Astrocyte (in vitro differentiated cells and primary cell): ENCODE results near the gene C22orf31. TPM values are rescaled to one million over a fixed set of nuclear protein-coding genes. Genes with fewer than 3 reads are reported as not detected.

Experiments used
- DNase-seq: peaks from one replicate; pipeline ENCODE4 v3.0.0-alpha.2; 2010; ENCODE audit warnings: low read depth
- FAIRE-seq: peaks from 2 replicates; lab custom pipeline; 2011; peaks lifted over from hg19 to GRCh38; lab: Jason Lieb, UNC
- H2AFZ ChIP-seq: 2 replicates; pipeline ENCODE4 v1.6.0; 2012; ENCODE audit warnings: low read depth, low read length, inconsistent platforms
- H3K27ac ChIP-seq: 2 replicates; pipeline ENCODE4 v1.5.1; 2011; ENCODE audit warnings: low read depth, low read length, inconsistent platforms
- H3K27me3 ChIP-seq: 2 replicates; pipeline ENCODE4 v1.6.0; 2011; ENCODE audit warnings: low read length, inconsistent platforms; ENCODE audit not compliant: insufficient read depth
- H3K36me3 ChIP-seq: 2 replicates; pipeline ENCODE4 v1.5.1; 2011; ENCODE audit warnings: low read length, inconsistent platforms; ENCODE audit not compliant: insufficient read depth
- H3K4me1 ChIP-seq: 2 replicates; pipeline ENCODE4 v1.5.1; 2011; ENCODE audit warnings: low read length, inconsistent platforms; ENCODE audit not compliant: insufficient read depth
- H3K4me2 ChIP-seq: 2 replicates; pipeline ENCODE4 v1.6.0; 2012; ENCODE audit warnings: low read length, inconsistent platforms
- H3K4me3 ChIP-seq: 2 replicates; pipeline ENCODE4 v1.5.1; 2011; ENCODE audit warnings: low read depth, mild to moderate bottlenecking, low read length, inconsistent platforms; ENCODE audit not compliant: insufficient read depth
- H3K79me2 ChIP-seq: 2 replicates; pipeline ENCODE4 v1.6.0; 2012; ENCODE audit warnings: mild to moderate bottlenecking, low read length, inconsistent platforms; ENCODE audit not compliant: insufficient read depth
- H3K9ac ChIP-seq: 2 replicates; pipeline ENCODE4 v1.6.0; 2012; ENCODE audit warnings: mild to moderate bottlenecking, low read length, inconsistent platforms
- H3K9me3 ChIP-seq: 2 replicates; pipeline ENCODE4 v1.5.1; 2012; ENCODE audit warnings: low read depth, mild to moderate bottlenecking, low read length, inconsistent platforms; ENCODE audit not compliant: insufficient read depth
- H4K20me1 ChIP-seq: 2 replicates; pipeline ENCODE4 v1.6.0; 2012; ENCODE audit warnings: low read length, inconsistent platforms; ENCODE audit not compliant: insufficient read depth
- H3K27ac Mint-ChIP-seq: one replicate; pipeline ENCODE4 v1.8.0; 2021; ENCODE audit warnings: mild to moderate bottlenecking, mixed read lengths; ENCODE audit not compliant: unreplicated experiment
- H3K27me3 Mint-ChIP-seq: one replicate; pipeline ENCODE4 v1.8.0; 2021; ENCODE audit warnings: low read depth, mixed read lengths; ENCODE audit not compliant: unreplicated experiment
- H3K36me3 Mint-ChIP-seq: one replicate; pipeline ENCODE4 v1.8.0; 2021; ENCODE audit warnings: low read depth, mixed read lengths; ENCODE audit not compliant: unreplicated experiment
- H3K4me1 Mint-ChIP-seq: one replicate; pipeline ENCODE4 v1.8.0; 2021; ENCODE audit warnings: low read depth, mixed read lengths; ENCODE audit not compliant: unreplicated experiment
- H3K4me3 Mint-ChIP-seq: one replicate; pipeline ENCODE4 v1.8.0; 2021; ENCODE audit warnings: mild to moderate bottlenecking, moderate library complexity, mixed read lengths; ENCODE audit not compliant: unreplicated experiment
- H3K9me3 Mint-ChIP-seq: one replicate; pipeline ENCODE4 v1.8.0; 2021; ENCODE audit warnings: mild to moderate bottlenecking, mixed read lengths; ENCODE audit not compliant: unreplicated experiment
- EZH2 ChIP-seq: IDR thresholded peaks from 2 replicates; pipeline ENCODE4 v1.6.1; 2012; ENCODE audit warnings: mild to moderate bottlenecking, low read length, inconsistent platforms; ENCODE audit not compliant: insufficient read depth
- total RNA-seq: library from RNA; stranded (reverse); gene quantifications from 2 replicates; pipeline ENCODE4 v1.2.1, GENCODE V29; 2021
- TF ChIP-seq, protein P1 (sequence below): IDR thresholded peaks from 2 replicates; pipeline ENCODE4 v1.5.1; 2011; ENCODE audit warnings: low read depth, mild to moderate bottlenecking, inconsistent platforms, low read length, moderate library complexity; ENCODE audit not compliant: insufficient read depth

The C22orf31 gene
- total RNA-seq, 1 donor from 2014 or later: not detected

DNA sequence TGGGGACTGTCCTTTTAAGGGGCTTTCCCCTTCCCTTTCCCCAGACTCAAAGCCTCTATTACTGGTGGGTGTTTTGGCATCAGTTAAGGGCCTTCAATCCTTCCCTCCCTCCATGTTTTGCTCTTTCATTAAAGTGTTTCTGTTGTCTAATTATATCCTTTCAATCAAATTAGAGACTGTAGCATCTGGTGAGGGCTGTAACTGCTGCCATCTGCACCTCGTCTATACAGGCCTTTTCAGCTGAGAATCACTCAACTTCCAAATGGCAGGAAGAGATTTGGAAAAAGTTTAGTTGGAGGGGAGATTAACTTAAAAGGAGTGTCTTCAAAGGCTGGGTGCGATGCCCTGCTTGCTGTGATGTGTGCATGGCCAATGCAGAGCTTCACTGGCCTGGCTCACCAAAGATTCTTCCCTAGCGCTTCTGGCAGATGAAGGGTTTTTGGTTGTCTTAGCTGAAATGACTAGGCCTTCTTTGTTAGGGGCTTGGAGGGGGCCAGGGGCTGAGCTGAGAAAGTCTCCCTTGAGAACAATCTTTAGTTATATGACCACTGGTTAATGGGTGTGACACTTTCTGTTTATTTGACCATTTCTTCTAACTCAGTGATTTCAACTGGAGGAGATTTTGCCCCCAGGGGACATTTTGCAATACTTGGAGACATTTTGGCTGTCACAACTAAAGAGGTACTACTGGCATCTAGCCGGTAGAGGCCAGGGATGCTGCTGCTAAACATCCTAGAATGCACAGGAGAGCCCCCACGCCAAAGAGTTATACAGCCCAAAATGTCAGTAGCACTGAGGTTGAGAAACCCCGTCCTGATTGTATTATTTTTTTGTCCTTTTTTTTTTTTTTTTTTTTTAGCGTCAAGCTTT lies 18.7 kb upstream of the C22orf31 start:
- Histone ChIP-seq H3K36me3 (no peaks in the 10 kb centered on the region), H3K79me2 (no peaks in the 10 kb centered on the region), H4K20me1 (no peaks in the 10 kb centered on the region), H3K4me1 (no peaks in the 10 kb centered on the region), H2AFZ (no peak overlapping the region), H3K4me3 (no peak overlapping the region), H3K4me2 (no peak overlapping the region), H3K9ac (no peak overlapping the region), H3K27ac (no peak overlapping the region), H3K9me3 (no peaks in the 10 kb centered on the region), H3K27me3 (no peaks in the 10 kb centered on the region)
- Mint-ChIP-seq H3K27me3 (no peaks in the 10 kb centered on the region), H3K27ac (no peak overlapping the region), H3K4me1 (peaks cover 8% of the 10 kb centered on the region), H3K36me3 (no peaks in the 10 kb centered on the region), H3K4me3 (no peak overlapping the region), H3K9me3 (no peaks in the 10 kb centered on the region)
- FAIRE-seq: no peak
- no peak for DNase-seq
- TF ChIP-seq, protein P1, sequence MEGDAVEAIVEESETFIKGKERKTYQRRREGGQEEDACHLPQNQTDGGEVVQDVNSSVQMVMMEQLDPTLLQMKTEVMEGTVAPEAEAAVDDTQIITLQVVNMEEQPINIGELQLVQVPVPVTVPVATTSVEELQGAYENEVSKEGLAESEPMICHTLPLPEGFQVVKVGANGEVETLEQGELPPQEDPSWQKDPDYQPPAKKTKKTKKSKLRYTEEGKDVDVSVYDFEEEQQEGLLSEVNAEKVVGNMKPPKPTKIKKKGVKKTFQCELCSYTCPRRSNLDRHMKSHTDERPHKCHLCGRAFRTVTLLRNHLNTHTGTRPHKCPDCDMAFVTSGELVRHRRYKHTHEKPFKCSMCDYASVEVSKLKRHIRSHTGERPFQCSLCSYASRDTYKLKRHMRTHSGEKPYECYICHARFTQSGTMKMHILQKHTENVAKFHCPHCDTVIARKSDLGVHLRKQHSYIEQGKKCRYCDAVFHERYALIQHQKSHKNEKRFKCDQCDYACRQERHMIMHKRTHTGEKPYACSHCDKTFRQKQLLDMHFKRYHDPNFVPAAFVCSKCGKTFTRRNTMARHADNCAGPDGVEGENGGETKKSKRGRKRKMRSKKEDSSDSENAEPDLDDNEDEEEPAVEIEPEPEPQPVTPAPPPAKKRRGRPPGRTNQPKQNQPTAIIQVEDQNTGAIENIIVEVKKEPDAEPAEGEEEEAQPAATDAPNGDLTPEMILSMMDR: no peak

- TF ChIP-seq, protein P1: no peak
- TF ChIP-seq EZH2: no peak
- peak; percentile 21 for DNase-seq
- H3K4me3 Mint-ChIP-seq: no peak overlapping the region
- H2AFZ ChIP-seq: no peak overlapping the region
- no peak overlapping the region for H3K9ac ChIP-seq
- no peaks in the 10 kb centered on the region for H4K20me1 ChIP-seq
- no peak for FAIRE-seq
- no peaks in the 10 kb centered on the region for H3K4me1 ChIP-seq
- no peaks in the 10 kb centered on the region for H3K79me2 ChIP-seq
- H3K27me3 Mint-ChIP-seq: peaks cover 3% of the 10 kb centered on the region
- H3K4me1 Mint-ChIP-seq: peaks cover 8% of the 10 kb centered on the region
- no peaks in the 10 kb centered on the region for H3K9me3 ChIP-seq
- H3K27ac ChIP-seq: no peak overlapping the region
- H3K4me3 ChIP-seq: no peak overlapping the region
- no peaks in the 10 kb centered on the region for H3K36me3 Mint-ChIP-seq
- H3K27me3 ChIP-seq: peaks cover 2% of the 10 kb centered on the region
- H3K9me3 Mint-ChIP-seq: no peaks in the 10 kb centered on the region
- no peak overlapping the region for H3K4me2 ChIP-seq
- no peaks in the 10 kb centered on the region for H3K36me3 ChIP-seq
- H3K27ac Mint-ChIP-seq: no peak overlapping the region
Measured at GRCh38 chr22:29079218-29079901, 17.7 kb upstream of the C22orf31 start.

DNA sequence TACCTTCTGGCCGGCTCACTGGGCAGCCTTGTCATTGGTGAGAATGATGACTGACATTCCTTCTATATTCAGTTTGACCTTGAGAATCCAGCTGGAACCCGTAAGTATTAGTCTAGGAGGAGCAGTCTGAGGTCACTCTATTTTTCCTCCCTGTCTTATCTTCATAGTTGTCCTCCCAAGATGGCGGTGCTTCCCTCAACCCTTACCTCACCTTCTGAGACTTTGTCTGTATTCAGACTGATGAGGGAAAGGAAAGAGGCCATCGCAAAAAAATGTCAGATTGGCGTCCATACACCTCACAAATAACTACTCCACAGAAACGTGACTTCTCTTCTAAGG lies 17.2 kb upstream of the C22orf31 start:
- no peak overlapping the region for H3K4me2 ChIP-seq
- FAIRE-seq (no peak), DNase-seq (no peak)
- no peak overlapping the region for H3K27ac ChIP-seq
- no peaks in the 10 kb centered on the region for H3K36me3 ChIP-seq
- no peak overlapping the region for H3K27ac Mint-ChIP-seq
- TF ChIP-seq, protein P1: no peak
- no peak for TF ChIP-seq EZH2
- no peak overlapping the region for H2AFZ ChIP-seq
- peaks cover 4% of the 10 kb centered on the region for H3K4me1 Mint-ChIP-seq
- no peak overlapping the region for H3K9ac ChIP-seq
- no peaks in the 10 kb centered on the region for H3K9me3 Mint-ChIP-seq
- H3K36me3 Mint-ChIP-seq: no peaks in the 10 kb centered on the region
- H3K79me2 ChIP-seq: no peaks in the 10 kb centered on the region
- H3K27me3 ChIP-seq: peaks cover 6% of the 10 kb centered on the region
- H3K9me3 ChIP-seq: no peaks in the 10 kb centered on the region
- no peak overlapping the region for H3K4me3 Mint-ChIP-seq
- H4K20me1 ChIP-seq: no peaks in the 10 kb centered on the region
- peaks cover 3% of the 10 kb centered on the region for H3K4me1 ChIP-seq
- no peak overlapping the region for H3K4me3 ChIP-seq
- peaks cover 7% of the 10 kb centered on the region for H3K27me3 Mint-ChIP-seq
